HepG2 (cell line): ENCODE data around the gene NFATC3. TPM values are rescaled to one million over a fixed set of nuclear protein-coding genes. Genes with fewer than 3 reads are reported as not detected.
A peak's percentile ranks its signal among the peaks of the same experiment; 100 is the strongest.

Experiments used
- ARNT ChIP-seq: fragments of 450-650 bp; IDR thresholded peaks from 2 replicates; pipeline ENCODE4 v1.6.1; 2017
- BRF2 ChIP-seq: sonication (generic); formaldehyde crosslinking; IDR thresholded peaks from 2 replicates; pipeline ENCODE4 v1.8.1; 2022; ENCODE audit warnings: mild to moderate bottlenecking, missing genetic modification reagents
- E2F2 ChIP-seq: sonication (generic); formaldehyde crosslinking; IDR thresholded peaks from 2 replicates; pipeline ENCODE4 v1.4.0; 2020; ENCODE audit warnings: missing genetic modification reagents, borderline replicate concordance
- FOXC1 ChIP-seq: sonication (generic); formaldehyde crosslinking; IDR thresholded peaks from 2 replicates; pipeline ENCODE4 v1.8.0; 2022; ENCODE audit warnings: mild to moderate bottlenecking, missing genetic modification reagents, borderline replicate concordance
- KLF11 ChIP-seq: IDR thresholded peaks from 2 replicates; pipeline ENCODE4 v1.6.1; 2016; ENCODE audit warnings: missing compliant biosample characterization
- NKX3-1 ChIP-seq: sonication (generic); formaldehyde crosslinking; IDR thresholded peaks from 2 replicates; pipeline ENCODE4 v1.5.0; 2020; ENCODE audit warnings: missing genetic modification reagents
- PRDM10 ChIP-seq: sonication (generic); formaldehyde crosslinking; IDR thresholded peaks from 2 replicates; pipeline ENCODE4 v1.4.0; 2020; ENCODE audit warnings: low read depth, missing genetic modification reagents
- RAD21 ChIP-seq: fragments of 450-650 bp; formaldehyde crosslinking; IDR thresholded peaks from 2 replicates; pipeline ENCODE4 v1.5.0; 2020; ENCODE audit warnings: mild to moderate bottlenecking
- REXO4 ChIP-seq: sonication (generic); formaldehyde crosslinking; IDR thresholded peaks from 2 replicates; pipeline ENCODE4 v1.8.0; 2022; ENCODE audit warnings: missing genetic modification reagents, mild to moderate bottlenecking, borderline replicate concordance
- SCMH1 ChIP-seq: sonication (generic); formaldehyde crosslinking; IDR thresholded peaks from 2 replicates; pipeline ENCODE4 v1.9.0; 2021; ENCODE audit warnings: missing genetic modification reagents, mild to moderate bottlenecking, borderline replicate concordance
- SP4 ChIP-seq: sonication (generic); formaldehyde crosslinking; IDR thresholded peaks from 2 replicates; pipeline ENCODE4 v1.8.1; 2023; ENCODE audit warnings: mild to moderate bottlenecking, missing genetic modification reagents
- U2AF1 ChIP-seq: fragments of 200-400 bp; formaldehyde crosslinking; optimal IDR thresholded peaks from 2 replicates; pipeline ENCODE3; 2017; ENCODE audit warnings: mild to moderate bottlenecking, low read depth, low read length
- ZBTB3 ChIP-seq: sonication (generic); formaldehyde crosslinking; IDR thresholded peaks from 2 replicates; pipeline ENCODE4 v1.4.0; 2020; ENCODE audit warnings: low read depth, mild to moderate bottlenecking, moderate library complexity, missing genetic modification reagents, borderline replicate concordance
- ZNF280B ChIP-seq: sonication (generic); formaldehyde crosslinking; IDR thresholded peaks from 2 replicates; pipeline ENCODE4 v1.5.0; 2020; ENCODE audit warnings: missing genetic modification reagents, mild to moderate bottlenecking, borderline replicate concordance
- ZNF280D ChIP-seq: sonication (generic); formaldehyde crosslinking; IDR thresholded peaks from 2 replicates; pipeline ENCODE4 v1.5.1; 2020; ENCODE audit warnings: mild to moderate bottlenecking, missing genetic modification reagents
- ZNF382 ChIP-seq: sonication (generic); formaldehyde crosslinking; IDR thresholded peaks from 2 replicates; pipeline ENCODE4 v1.5.0; 2020; ENCODE audit warnings: missing genetic modification reagents, mild to moderate bottlenecking, borderline replicate concordance
- ZNF501 ChIP-seq: sonication (generic); formaldehyde crosslinking; IDR thresholded peaks from 2 replicates; pipeline ENCODE4 v1.5.1; 2020; ENCODE audit warnings: mild to moderate bottlenecking, moderate library complexity, missing genetic modification reagents
- ZNF558 ChIP-seq: sonication (generic); formaldehyde crosslinking; IDR thresholded peaks from 2 replicates; pipeline ENCODE4 v1.9.0; 2022; ENCODE audit warnings: mild to moderate bottlenecking, missing genetic modification reagents, borderline replicate concordance
- polyA plus RNA-seq, 8 experiments: library from polyadenylated mRNA; depleted of rRNA in 3 of 8; stranded (reverse) in 7 of 8; unstranded in 1 of 8; fragments of >200 nt; fragmentation: Illumina TruSeq in 4 of 8; extraction: Trizol in 4 of 8; gene quantifications; 2 replicates each; pipeline versions ENCODE4 v1.2.1 to v1.2.3, GENCODE V29; 2011 to 2016; ENCODE audit warnings: low read depth in 4 of 8, missing spikeins in 1 of 8, mixed read lengths in 1 of 8; ENCODE audit not compliant: insufficient read depth in 1 of 8
- total RNA-seq, 5 experiments: library from RNA; depleted of rRNA; stranded (reverse); fragments of >200 nt; fragmentation: Illumina TruSeq; extraction: Trizol; gene quantifications; 2 replicates each; pipeline ENCODE4 v1.2.3, GENCODE V29; 2016; ENCODE audit warnings: low read depth in 1 of 5

The NFATC3 gene
- total and polyA plus RNA-seq, 2 of the 13 experiments (the other 11 are each of a cell fraction or from before 2014, with no cell fraction given), result 52.6 to 62.7 TPM

GRCh38 chr16:68085259-68086071 lies at the start of gene NFATC3 (continued):
- TF ChIP-seq ZNF280D, result no peak
- no peak for TF ChIP-seq BRF2 (CRISPR knock-in tag)
- peak; percentile 84; the same call in 1 of the 2 replicates for TF ChIP-seq ZNF558 (CRISPR knock-in tag)
- no peak for TF ChIP-seq SCMH1 (CRISPR knock-in tag)
- TF ChIP-seq ZNF382 (CRISPR knock-in tag), result no peak
- TF ChIP-seq KLF11 (CRISPR knock-in tag), result no peak
- 0 out of 2 replicates have a peak, but pooled peaks have one; percentile 49 for TF ChIP-seq ZNF501 (CRISPR knock-in tag)
- TF ChIP-seq REXO4 (CRISPR knock-in tag), result no peak
- no peak for TF ChIP-seq PRDM10 (CRISPR knock-in tag)
- peak; percentile 74 for TF ChIP-seq FOXC1 (CRISPR knock-in tag)
- peak; percentile 79; the same call in 1 of the 2 replicates for TF ChIP-seq ZNF280B (CRISPR knock-in tag)
- TF ChIP-seq U2AF1, result no peak
- TF ChIP-seq E2F2 (CRISPR knock-in tag), result no peak
- TF ChIP-seq SP4 (CRISPR knock-in tag), result peak; percentile 34; the same call in 1 of the 2 replicates
- no peak for TF ChIP-seq ZBTB3 (CRISPR knock-in tag)
- TF ChIP-seq ARNT, result no peak
- TF ChIP-seq NKX3-1 (CRISPR knock-in tag), result no peak; the same call in 1 of the 2 replicates
- peak; percentile 70 for TF ChIP-seq RAD21 (CRISPR knock-in tag)
